LNCAP (cell line): Measurements from ENCODE around the gene EIF4G2.

Experiments used
- TF ChIP-seq, protein P1 (sequence below): fragments of 450-650 bp; IDR thresholded peaks from 2 replicates; pipeline ENCODE4 v1.5.1; 2017; ENCODE audit warnings: mild to moderate bottlenecking

The EIF4G2 gene

GRCh38 chr11:10793470-10794255 is 15.1 kb downstream of the EIF4G2 start:
- TF ChIP-seq, protein P1, sequence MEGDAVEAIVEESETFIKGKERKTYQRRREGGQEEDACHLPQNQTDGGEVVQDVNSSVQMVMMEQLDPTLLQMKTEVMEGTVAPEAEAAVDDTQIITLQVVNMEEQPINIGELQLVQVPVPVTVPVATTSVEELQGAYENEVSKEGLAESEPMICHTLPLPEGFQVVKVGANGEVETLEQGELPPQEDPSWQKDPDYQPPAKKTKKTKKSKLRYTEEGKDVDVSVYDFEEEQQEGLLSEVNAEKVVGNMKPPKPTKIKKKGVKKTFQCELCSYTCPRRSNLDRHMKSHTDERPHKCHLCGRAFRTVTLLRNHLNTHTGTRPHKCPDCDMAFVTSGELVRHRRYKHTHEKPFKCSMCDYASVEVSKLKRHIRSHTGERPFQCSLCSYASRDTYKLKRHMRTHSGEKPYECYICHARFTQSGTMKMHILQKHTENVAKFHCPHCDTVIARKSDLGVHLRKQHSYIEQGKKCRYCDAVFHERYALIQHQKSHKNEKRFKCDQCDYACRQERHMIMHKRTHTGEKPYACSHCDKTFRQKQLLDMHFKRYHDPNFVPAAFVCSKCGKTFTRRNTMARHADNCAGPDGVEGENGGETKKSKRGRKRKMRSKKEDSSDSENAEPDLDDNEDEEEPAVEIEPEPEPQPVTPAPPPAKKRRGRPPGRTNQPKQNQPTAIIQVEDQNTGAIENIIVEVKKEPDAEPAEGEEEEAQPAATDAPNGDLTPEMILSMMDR: no peak

GRCh38 chr11:10792385-10793068 is 16.2 kb downstream of the EIF4G2 start:
- TF ChIP-seq, protein P1: peak; percentile 93

DNA sequence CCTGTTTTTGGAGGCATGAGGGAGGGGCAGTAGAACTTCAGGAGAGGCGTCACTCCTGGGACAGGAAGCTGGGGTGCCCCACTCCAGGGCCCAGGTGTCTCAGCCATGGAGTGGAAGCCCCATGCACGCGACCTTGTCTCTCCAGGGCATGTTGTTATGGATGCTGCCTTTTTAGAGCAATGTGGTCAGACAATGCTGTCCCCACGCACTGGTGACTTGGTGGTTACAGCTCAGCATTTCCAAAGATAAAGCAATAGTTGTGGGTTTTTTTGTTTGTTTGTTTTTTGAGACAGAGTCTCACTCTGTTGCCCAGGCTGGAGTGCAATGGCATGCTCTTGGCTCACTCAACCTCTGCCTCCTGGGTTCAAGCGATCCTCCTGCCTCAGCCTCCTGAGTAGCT is 22.3 kb downstream of the EIF4G2 start:
- TF ChIP-seq, protein P1: no peak

GRCh38 chr11:10785146-10785474 is 23.6 kb downstream of the EIF4G2 start:
- TF ChIP-seq, protein P1: no peak

DNA sequence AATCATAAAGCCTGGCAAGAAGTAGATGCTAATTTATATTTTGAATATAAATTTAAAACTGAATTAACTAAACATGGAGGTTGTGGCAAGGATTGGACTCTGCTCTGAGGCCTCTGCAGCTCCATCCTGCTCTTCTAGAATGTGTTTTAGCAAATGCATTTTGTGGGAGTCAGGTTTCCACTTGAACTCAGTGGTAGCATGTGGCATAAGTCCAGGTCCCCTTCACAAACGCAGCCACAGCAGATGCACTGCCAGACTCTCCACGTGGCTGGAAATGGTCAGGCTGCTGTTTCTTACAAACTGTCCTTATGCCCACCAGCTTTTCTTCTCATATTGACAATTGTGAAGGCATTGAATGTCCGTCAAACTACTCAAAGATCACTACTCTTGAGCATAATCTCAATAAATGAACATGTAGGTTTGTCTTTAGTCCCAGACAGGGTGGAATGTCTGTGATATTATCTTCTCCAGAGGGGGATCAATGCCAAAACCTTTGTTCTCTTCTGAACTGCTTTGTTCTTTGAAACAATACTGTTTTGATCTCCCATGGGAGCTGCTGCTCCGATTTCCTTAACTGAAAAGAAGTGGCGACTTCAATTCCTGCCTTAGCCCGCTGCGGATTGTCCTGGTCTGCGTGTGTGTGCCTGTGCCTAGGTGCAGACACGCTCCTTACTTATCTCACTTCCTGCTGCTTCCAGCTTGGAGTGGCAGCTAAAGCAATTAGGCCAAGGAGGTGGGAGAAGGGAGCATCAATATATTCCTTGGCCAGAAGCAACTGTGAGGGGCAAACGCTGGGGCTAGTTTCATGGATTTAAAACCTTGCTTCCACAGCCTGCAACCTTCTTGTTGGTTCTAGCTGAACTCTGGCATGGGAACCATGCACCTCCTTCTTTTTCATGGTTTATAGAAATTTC is 24.2 kb downstream of the EIF4G2 start:
- TF ChIP-seq, protein P1: no peak

DNA sequence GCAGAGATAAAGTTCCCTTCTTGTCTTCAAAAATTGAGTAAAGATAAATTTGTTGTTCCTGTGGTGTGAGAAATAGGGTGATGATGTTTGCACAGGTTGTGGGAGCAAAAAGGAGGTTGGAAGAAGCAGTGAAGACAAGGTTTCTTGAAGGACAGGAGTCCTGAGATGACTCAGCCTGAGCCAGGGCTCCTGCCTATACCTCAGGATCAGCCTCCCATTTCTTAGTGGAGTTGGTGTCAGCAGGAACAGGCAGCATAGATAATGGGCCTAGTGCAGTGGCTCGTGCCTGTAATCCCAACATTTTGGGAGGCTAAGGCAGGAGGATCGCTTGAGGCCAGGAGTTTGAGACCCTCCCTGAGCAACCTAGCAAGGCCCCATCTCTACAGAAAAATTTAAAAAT is 28.7 kb downstream of the EIF4G2 start:
- TF ChIP-seq, protein P1: no peak

GRCh38 chr11:10779086-10779485 is 29.6 kb downstream of the EIF4G2 start:
- TF ChIP-seq, protein P1: no peak
